ENCODE measurements around the gene ARF4.
A peak's percentile ranks its signal among the peaks of the same experiment; 100 is the strongest.

Gene ARF4

DNA sequence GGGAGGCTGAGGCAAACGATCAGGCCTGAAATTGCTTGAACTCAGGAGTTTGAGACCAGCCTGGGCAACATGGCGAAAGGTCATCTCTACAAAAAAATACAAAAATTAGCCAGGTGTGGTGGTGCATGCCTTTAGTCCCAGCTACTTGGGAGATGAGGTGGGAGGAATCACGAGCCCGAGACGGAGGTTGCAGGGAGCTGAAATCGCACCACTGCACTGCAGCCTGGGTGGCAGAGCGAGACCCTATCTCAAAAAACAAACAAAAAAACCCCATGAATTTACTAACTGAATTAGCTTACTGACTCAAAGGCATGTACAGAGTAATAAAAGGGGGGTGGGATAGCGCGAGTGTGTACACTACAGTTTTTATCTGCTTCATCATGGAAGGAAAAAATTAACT lies 19.3 kb downstream of the ARF4 start:
- no peak for DNase-seq (ENCODE audit: low spot score)

DNA sequence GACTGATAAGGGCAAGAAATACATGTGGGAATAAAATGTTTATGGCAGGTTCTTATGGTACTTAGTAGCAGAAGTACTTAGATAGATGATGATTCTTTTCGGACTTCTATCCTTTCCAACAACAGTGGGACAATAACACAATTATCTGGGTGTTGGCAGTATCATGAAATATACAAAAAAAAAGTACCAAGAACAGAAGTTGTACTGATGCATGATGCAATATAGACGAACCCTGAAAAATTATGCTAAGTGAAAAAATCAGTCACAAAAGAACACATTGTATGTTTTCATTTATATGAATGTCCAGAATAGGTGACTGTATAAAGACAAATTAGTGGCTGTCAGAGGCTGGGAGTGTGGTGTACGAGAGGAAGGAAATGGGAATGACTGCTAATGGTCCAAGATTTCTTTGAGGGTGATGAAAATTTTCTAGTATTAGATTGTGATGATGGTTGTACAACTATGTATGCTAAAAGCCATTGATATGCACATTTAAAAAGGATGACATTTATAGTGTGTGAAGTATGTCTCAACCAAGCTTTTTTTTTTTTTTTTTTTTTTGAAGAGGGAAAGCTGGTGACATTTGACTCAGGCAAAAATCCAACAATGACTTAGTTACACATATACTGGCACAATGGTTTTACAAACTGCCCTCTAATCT lies 21.0 kb downstream of the ARF4 start:
- DNase-seq (ENCODE audit: low spot score): no peak

DNA sequence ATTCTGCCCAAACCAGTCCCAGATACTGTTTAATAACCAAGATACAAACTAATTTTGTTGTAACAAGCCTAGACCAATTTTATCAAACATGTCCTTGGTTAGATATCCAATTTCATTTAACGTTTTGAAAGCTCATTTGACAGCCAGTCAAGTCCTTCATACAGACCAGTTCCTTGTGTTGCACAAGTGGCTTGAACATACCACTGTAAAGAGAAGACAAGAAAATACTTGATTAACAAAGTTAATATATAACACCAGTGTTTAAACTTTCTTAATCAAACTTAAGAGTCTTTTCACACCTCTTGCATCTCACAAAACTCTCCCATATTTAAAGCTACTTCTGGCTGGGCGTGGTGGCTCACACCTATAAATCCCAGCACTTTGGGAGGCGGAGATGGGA lies 25.0 kb downstream of the ARF4 start:
- DNase-seq (ENCODE audit: low spot score): no peak

DNA sequence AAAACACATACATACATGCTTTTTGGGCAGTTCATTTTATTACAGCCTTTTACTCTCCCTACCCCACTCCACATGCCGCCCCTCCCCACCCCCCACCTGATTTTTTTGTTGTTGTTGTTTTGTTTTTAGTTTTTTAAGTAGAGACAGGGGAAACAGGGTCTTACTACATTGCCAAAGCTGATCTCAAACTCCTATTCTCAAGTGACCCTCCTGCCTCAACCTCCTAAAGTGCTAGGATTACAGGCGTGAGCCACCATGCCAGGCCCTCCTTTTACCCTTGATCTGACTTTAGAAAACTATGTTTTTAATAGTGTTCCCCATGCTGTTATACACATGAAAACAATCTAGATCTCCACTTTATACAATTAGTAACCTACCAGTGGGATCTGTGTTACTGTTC lies 26.3 kb downstream of the ARF4 start:
- no peak for DNase-seq (ENCODE audit: low spot score)

DNA sequence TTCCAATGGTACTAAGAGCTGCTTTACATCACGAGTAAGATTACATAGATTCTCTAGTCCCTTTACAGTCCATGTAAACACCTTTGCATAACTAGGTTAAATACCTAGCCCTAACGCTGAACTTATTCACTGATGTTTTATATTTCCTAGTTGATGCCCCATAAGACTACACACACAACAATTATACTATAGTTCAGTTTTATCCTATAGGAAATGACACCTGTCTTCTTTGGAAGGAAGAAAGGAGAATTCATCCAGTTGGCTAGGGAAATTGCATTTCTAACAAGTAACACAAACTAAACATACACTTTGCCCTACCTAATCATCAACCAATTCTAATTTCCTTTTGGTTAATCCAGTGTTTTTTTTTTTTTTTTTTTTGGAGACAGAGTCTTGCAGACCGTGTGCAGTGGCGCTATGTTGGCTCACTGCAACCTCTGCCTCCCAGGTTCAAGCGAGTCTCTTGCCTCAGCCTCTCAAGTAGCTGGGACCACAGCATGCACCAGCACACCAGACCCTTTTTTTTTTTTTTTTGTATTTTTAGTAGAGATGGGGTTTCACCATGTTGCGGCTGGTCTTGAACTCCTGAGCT lies 27.2 kb downstream of the ARF4 start:
- DNase-seq (ENCODE audit: low spot score): no peak

DNA sequence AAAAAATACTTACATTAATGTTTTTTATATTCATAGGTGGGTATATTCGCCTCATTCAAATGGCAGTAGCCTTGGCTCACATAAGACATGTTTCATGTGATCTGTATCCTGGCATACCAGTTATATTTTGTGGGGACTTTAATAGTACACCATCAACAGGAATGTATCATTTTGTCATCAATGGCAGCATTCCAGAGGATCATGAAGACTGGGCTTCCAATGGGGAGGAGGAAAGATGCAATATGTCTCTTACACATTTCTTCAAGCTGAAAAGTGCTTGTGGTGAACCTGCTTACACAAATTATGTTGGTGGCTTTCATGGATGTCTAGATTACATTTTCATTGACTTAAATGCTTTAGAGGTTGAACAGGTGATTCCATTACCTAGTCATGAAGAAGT lies 37.6 kb downstream of the ARF4 start:
- peak; percentile 18 for DNase-seq (ENCODE audit: low spot score)

DNA sequence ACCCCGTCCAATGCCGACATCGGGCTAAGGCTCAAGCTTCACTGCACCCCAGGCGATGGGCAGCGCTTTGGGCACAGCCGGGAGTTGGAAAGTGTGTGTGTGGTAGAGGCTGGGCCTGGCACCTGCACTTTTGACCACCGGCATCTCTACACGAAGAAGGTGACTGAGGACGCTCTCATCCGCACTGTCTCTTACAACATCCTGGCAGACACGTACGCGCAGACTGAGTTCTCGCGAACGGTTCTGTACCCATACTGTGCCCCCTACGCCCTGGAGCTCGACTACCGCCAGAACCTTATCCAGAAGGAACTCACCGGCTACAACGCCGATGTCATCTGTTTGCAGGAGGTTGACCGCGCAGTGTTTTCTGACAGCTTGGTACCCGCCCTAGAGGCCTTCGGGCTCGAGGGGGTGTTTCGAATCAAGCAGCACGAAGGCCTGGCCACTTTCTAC lies 40.0 kb downstream of the ARF4 start:
- peak; percentile 53 for DNase-seq (ENCODE audit: low spot score)

DNA sequence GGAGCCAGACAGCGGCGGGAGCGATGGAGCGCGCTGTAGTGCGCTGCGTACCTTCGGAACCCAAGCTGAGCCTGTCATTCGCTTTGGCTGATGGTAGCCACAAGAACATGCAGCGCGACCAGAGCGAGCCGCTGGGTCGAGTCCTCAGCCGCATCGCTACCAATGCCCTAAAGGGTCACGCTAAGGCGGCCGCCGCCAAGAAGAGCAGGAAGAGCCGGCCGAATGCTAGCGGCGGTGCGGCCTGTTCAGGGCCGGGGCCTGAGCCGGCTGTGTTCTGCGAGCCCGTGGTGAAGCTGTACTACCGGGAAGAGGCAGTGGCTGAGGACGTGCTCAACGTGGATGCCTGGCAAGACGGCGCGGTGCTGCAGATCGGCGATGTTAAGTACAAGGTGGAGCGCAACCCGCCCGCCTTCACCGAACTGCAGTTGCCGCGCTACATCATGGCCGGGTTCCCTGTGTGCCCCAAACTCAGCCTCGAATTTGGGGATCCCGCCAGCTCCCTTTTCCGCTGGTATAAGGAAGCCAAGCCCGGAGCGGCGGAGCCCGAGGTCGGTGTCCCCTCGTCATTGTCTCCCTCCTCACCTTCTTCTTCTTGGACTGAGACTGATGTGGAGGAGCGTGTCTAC lies 40.6 kb downstream of the ARF4 start:
- DNase-seq (ENCODE audit: low spot score): peak; percentile 56

DNA sequence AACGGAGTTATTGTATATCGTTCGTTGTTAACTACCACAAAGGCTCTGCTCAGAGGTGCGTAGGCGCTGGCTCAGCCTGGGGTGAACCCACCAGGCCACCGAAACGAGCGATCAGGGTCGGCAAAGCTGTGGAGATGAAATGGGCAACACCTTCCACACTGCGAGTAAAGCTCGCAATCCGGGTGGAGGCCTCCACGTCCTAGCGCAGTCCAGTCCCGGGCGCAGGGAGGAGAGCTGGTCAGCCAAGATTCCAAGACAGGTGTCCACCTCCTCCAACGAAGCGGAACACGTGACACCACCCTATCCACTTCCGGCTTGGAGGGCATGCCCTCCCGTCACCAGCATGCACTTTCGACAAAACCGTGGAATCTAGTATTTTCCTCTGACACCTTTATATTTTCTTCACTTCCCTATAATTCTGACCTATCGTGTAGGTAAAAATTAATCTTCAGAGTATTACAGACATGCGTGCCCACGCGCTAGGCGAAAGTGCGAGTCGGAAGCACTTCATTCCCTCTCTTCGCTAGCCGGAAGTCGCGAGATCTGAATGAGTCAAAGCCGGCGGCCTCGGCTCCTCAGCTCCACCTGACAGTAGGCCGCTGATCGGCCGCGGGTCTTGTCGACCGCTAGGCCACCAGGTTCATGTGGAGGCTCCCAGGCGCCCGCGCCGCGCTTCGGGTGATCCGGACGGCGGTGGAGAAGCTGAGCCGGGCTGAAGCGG lies 41.2 kb downstream of the ARF4 start, which contains the start of gene PDE12:
Gene PDE12 (plus strand): TSS at position 537 of the 721 bp plus-strand sequence. CDS start 106 bp downstream, at position 643.
- DNase-seq (ENCODE audit: low spot score): peak; percentile 92

DNA sequence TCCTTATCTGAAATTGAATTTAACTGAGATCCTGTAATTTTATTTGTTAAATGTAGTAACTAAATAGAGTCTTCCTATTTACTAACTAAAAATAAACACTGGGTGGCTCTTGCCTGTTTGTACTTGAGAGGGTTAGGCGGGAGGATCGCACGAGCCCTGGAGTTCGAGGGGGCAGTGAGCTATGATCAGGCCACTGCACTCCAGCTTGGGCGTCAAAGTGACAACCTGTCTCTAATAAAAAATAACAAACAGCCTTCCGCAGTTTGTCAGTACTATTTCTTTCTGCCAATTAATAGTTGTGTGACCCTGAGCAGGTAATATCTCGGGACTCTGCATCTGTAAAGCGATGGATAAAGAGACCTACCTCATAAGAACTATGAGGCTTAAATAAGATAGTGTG lies 41.8 kb downstream of the ARF4 start:
- no peak for DNase-seq (ENCODE audit: low spot score)

DNA sequence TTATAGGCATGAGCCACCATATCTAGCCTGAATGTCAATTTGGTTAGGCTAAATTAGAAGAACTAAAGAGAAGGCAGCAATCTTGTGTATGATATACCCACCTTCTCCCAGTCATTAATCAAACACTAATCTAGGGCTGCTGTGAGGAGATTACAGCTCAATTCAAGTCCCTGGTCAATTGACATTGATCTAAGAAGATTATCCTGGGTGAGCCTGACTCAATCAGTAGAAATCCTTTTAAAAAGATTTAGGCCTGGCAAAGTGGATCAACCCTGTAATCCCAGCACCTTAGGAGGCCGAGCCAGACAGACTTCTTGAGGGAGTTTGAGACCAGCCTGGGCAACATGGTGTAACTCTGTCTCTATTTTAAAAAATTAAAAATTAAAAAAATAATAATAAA lies 50.5 kb downstream of the ARF4 start:
- DNase-seq (ENCODE audit: low spot score): no peak

DNA sequence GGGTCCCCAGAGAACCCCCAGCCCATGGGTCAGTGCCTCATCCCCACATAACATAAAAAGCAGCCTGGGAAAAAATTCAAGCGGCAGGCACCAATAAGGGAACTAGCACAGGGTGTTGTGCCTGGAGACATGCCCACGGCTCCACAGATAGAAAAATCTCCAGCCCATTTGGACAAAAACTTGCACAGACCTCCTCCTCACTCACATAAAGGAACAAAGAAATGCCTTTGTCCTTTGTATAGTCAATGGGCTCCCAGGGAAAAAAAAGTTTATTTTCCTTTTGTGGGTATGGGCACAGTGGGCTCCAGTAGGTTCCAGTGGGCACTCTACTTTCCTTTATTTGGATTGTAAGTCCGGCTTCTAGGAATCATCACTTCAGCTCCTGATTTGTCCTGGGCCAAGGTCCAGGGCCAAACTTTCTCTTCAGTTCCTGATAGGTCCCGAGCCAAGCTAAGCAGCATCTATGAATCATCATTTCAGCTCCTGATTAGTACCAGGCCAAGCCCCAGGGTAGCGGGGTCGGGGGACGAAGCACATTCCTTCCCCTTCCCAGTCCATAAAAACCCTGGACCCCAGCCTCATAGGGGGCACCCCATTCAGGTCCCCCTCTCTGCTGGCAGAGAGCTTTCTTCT lies 51.4 kb downstream of the ARF4 start:
- no peak for DNase-seq (ENCODE audit: low spot score)

DNA sequence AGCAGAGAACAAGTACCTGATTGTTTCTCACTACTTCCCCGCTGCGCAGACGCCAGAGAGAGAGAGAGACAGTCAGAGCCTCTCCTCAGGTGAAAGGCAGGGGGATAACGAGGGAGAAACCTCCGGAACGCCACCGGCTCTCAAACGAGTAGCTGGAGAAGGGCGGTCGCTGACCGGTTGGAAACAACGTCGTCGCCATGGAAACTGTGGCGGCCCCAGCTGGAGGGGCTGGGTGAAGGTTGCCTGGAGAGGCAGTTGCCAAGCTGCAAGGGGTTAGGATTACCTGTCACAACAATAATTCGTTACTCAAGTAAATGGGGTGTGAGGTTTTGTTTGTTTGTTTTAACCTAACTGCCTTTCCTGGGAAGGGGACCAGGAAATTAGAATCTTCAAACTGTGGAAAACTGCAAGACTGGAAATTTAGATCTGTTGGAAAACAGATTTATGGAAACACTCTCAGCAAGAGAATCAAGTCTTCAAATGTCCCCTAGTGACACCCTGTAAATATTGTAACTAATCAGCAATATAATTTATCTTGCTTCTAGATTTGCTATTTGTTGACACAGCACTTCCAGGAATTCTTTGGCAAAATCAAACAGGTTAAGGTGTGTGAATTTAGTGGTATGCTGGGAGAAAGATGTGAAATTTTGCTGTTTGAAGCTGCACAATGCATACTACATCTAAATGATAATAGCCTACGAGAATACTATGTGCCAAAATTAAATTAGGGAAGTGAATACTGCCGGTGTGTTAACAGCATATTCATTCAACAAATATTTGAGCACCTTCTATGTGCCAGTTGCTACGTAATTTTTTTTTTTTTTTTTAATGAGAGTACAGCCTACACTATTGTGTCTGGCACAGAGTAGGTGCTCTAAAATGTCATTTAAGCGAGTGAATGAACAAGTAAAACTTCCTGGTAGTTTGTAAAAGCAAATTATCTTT lies 52.7 kb downstream of the ARF4 start, which contains the start of gene DNAH12:
Gene DNAH12 (minus strand): TSS at position 164 of the 945 bp plus-strand sequence. CDS start 1,474 bp downstream, outside the sequence.
- peak; percentile 43 for DNase-seq (ENCODE audit: low spot score)

DNA sequence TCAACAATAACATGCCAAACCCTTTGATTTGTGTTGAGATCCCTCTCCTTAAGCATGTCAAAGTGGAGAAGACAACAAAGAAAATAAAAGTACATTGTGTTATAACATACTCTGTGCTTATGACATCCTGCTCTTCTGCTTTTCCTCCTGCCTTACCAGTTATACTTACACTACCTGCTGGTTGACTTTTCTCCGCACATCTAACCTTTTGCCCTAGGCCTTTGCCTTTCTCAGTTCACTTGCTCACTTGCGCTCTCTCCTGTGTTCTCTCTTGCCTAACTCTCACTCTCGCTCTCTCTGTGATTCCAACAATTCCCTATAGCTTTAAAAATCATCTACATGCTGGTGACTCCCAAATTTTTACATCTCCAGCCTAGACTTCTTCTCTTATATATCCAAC lies 58.7 kb downstream of the ARF4 start:
- no peak for DNase-seq (ENCODE audit: low spot score)

DNA sequence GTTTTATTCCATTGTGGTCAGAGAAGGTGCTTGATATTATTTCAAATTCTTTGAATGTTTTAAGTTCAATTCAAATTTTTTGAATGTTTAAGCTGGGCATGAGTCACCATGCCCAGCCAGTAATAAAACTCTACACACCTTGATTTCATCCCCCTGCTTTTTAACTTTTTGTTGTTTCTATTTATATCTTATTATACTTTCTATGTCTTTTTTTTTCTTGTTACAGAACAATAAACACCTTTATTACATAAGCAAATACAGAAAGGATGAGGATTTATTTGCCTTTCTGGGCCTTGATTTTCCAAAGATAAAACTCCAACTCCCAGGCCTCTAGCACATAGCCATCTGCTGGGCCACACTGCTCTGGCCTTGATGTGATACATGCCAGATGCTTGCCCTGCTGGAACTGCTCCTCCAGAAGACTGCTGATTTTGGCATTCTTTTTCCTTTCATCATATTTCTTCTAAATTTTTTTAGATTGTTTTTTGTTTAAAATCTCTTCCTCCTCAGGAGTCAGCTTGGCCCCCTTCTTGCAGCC lies 67.0 kb downstream of the ARF4 start:
- peak; percentile 18 for DNase-seq (ENCODE audit: low spot score)

Data from AG20443 (cell line).